ENCODE measurements around the gene HSP90AB1.
A peak's percentile ranks its signal among the peaks of the same experiment; 100 is the strongest.

HSP90AB1 gene

DNA sequence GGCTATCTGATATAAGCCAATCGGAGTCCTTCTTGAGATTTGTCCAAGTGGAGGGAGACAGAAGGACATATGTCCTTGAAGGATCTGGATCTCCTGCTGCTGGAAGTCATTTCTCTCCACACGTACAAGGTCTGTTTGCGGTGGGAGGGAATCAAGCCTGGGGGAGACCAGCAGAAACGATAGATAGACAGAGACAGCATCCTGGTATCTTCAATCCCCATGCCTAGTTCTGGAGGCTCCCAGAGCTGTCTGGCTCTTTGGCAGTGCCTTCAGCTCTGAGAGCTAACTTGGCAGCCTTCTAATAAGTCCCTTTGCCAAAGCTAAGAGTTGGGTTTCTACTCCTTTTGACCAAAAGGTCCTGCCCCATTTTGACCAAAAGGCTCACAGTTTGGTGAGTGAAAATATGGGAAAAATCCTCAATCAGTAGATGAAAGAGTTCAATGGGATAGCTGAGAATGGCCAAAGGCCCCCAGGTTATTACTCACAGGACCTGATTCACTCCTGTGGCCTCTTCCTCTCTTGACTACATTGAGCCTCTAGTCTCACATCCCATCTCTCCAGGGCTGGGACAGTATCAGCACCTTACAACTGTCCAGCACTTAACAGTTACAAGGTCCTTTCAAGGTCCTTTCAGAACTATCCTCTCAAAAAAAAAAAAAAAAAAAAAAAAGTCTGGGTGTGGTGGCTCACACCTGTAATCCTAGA lies 45.9 kb downstream of the HSP90AB1 start:
- DNase-seq, result no peak

DNA sequence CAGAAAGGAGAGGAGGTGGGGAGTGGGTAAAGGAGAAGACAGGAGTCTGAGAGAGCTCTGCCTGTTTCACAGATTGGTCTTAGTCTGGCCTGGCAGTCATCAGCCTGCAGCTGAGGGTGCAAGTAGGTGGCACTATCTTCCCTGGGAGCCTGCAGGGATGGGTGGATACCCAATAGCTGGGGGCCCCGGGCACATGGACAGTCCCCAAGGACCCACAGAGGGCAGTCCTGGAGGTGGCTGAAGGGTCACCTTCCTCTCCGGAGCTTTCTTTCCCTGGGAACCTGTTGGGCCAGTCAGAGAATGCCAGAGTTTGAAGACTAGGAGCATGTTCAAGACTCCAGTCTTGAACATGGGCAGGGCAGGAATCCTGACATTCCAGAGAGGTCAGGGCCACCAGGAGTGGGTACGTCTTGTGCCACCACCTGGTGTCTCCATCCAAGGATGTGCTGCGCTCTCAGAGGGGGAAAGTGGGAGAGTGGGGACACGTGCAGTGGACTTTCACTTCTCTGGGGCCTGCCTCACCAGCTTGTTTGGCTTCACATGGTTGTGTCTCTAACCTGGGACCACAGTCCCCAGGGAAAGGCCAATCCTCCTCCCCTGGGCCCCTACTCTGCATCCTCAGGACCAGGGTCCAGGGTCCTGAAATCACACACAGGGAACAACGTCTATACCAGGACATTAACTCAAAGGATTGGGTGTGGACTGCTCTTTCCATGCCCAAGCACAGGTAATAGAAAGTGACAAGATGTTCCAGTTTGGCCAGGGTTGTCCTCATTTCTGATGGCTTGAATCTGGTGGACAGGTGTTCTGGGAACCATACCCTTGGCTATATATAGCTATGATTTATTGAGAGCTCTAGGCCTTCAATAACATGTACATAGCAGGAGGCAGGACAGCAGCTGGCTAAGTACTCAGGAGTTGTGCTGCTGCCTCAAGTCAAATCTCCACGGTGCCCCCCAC lies 48.2 kb downstream of the HSP90AB1 start:
- no peak for DNase-seq

DNA sequence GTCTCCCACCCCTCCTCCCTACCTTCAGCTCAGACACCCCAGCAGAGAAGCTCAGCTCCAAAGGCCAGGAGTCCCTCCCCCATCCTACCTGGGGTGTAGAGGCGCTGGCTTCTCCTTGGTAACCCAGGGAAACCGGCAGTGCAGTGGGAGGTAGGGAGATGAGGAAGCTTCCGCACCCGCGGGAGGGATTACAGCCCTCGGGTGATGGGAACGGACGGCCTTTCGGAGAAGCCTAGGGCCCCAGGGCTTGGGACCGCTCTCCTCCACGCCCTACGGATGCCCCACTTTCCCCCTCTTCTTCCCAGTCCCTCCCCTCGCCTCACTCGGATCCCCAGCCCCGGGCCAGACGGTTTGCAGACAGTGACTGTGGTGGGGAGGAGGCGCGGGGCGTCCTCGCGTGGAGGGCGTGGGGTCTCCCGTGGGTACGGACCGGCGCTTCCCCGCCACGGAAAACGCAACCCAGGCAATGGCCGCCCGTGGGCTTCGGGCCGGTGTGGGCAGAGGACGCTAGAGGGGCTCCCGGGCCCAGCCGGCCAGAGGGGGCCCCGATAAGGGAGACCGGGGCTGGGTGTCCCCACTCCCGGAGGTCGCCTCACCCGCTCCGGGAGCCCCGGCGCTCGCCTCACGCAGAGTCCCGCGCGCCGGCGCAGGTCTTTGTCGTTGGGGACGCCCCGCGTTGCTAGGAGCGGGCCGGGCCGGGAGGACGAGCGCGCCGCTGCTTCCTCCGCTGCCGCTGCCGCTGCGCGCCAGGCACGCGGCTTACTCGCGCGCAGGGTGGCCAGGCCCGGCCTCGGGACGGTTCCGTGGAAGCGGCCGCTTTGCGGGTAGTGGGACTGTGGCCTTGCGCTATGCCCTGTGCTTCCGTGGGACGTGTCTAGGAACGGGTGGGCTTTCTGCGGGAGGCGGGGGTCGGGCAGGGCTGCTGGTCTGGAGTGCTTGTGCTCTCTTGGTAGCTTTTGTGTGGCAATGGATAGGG lies 50.5 kb downstream of the HSP90AB1 start:
- DNase-seq, result peak; percentile 80

DNA sequence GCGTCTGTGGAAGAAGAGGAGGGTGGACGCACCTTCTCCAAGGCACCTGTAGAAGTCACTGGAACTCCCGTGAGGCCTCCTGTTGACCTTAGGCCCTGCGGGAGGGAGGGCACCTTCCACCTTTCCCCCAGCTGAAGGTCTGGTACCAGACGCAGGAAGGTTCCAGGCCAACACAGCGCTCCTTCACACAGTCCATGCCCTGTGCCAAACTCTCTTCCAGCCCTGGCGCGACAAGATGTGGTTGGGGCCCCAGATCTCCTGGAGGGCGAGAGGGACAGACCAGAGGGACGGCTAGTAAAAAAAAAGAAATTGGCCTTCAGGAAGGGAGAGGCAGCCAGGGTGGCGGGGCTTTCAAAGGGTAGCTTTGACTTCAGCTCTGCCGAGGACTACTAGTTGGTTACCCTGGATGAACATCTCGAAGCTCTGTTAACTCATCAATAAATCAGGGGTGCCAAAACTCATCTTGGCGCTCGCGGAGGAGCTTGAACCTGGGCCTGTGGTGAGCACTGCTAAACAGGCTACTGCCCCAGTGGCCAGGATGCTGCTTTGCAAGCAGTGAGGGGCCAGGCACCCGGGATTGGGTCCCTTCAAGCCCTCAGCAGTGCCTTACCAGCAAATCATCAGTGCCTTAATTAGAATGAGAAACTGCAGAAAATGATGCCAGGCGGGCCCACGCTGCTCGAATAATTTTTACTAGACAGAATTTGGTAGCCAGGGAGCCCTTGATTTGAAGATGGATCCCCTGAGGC lies 51.3 kb downstream of the HSP90AB1 start:
- DNase-seq, result no peak

DNA sequence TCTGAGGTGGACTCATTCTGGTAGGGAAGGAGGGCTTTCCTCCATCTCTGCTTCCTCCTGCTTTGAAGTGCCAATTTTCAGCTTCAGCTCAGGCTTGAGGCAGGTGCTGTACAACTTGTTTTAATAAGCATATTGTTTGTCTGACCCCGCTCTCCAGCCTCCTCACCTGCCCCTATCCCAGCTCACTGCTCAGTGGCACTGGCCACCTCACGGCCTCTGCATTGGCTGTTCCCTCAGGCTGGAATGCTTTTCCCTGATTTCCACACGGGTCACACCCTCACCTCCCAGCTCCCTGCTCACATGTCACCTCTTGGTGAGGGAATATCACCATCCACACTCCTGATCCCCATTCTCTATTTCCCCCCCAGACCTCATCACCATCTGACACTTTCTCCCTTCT lies 52.0 kb downstream of the HSP90AB1 start:
- DNase-seq, result no peak

DNA sequence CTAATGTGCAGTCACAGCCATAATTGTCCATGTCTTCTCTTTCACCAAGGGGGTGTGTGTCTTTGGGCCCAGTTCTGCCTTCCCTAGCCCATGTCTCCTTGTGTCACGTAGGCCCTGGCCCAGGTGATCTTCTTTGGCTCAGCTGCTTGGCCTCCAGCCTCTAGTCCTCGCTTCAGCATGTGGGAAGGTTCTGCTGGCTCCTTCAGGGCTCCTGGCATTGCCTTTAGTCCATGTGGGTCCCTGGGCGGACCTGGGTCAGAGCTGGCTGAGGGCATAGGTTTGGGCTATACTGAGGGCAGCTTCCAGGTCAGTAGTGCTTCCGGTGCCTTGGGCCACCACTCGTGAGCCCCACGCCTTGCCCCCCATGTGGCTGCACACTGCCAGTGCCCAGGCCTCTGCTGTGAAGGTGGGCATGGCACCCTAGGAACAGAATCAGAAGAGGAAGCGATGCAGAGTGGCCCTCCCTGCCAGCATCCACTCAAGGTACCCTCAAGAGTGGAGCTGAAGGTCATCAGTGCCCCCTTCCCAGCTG lies 53.5 kb downstream of the HSP90AB1 start:
- no peak for DNase-seq

DNA sequence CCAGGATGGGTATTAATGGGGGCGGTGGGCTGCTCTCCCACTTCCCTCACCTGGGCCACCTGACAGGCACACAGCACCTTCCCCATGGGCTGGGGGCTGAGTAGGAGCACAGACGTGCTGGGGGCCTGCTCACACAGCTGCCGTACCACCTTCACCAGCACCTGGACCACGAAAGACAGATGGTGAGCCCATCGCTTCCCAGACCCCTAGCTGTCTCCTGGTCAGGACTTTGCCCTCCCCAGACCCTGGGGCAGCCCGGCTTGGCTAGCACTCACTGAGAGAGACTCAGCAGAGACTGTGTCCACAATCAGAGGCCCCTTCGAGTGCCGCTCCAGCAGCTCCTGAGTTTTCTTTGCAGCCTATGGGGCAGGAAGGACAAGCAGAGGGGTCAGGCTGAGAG lies 54.2 kb downstream of the HSP90AB1 start:
- no peak for DNase-seq

DNA sequence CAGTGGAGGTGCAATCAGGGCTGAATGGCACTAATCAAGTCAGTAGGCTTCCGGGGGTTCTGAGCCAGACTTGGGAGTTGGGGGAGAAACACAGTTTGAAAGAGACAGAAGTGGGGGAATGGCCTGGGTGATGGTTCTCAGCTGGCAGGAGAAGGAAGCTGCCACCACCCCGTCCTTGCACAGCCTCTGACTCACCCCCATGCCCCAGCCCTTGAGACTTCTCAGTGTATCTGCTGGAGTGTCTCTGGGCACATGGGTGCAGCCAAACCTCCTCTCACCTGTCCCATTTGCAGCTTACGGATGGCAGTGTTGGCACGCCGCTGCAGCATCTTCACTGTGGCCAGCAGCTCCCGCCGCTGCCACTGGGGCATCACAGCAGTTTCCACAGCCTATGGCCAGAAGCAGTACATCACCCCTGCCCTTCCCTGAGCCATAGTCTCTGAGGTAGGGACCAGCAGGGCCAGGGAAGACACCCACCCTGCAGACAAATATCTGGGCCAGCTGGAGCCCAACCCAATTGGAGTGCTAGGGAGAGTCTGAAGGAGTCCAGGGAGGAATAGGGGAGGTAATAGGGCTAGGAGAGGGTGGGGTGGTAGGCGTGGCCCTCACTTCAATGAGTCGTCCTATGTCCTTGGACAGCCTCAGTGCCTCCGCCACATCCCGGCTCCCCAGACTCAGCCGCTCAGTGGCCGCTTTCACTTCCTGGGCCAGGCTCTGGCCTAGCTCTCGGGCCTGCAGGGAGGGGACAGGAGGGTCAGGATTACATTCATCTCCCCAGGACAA lies 55.1 kb downstream of the HSP90AB1 start:
- DNase-seq, result no peak

DNA sequence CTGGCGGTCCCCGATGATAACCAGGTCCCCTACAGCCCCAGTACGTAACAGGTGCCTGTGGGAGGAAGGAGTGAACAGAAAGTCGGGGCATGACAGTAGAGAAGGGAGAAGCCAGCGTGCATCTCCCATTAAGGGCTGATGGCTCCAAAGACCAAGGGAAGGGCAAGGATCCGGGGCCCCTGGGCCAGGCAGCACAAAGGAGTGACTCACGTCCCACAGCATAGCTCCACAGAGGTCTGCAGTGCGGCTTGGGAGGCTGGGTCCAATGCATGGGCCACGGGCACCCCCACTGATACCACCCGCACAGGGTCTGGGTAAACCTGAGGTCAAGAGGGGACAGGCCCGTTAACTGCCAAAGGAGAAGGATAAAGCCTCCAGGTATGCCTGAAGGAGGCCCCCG lies 56.0 kb downstream of the HSP90AB1 start:
- DNase-seq, result no peak

All from activated CD8-positive, alpha-beta memory T cell treated with anti-CD3 and anti-CD28 coated beads for 24 hours (primary cell).